Fibroblast of lung (primary cell): ENCODE results near the gene DLGAP1.

Experiments used
- CTCF ChIP-seq, 2 donors: IDR thresholded peaks in 1 of 2; conservative IDR thresholded peaks in 1 of 2; 1 replicate in 1 of 2; 2 replicates in 1 of 2; pipeline ENCODE4 v1.5.1; 2011 to 2012; ENCODE audit warnings: low read length in 2 of 2, control low read depth in 1 of 2, inconsistent platforms in 1 of 2, low read depth in 1 of 2, mild to moderate bottlenecking in 1 of 2
- EZH2 ChIP-seq: IDR thresholded peaks from 2 replicates; pipeline ENCODE4 v1.5.1; 2012; ENCODE audit warnings: low read length, control low read depth, mild to moderate bottlenecking; ENCODE audit errors: missing control alignments

GRCh38 chr18:3471141-3471648, 983.9 kb downstream of the DLGAP1 start:
- TF ChIP-seq CTCF (conservative IDR thresholded peaks at IDR 0.05 in 1 of 2, IDR thresholded peaks at IDR 0.05 in 1 of 2; ENCODE audit: low read depth in 1 of 2, low read length in 2 of 2): no peak
- no peak for TF ChIP-seq EZH2
